ENCODE results near the gene OR1M1.
"Not testable (repeated sequence)": the region's sequence is repeated elsewhere in the genome, so short reads cannot be mapped to it uniquely, and the experiment has no call there.

OR1M1 gene

GRCh38 chr19:9086761-9087160 lies at the start of gene OR1M1:
OR1M1 (plus strand) TSS chr19:9087061; CDS start chr19:9093245, 6,184 bp downstream.
- DNase-seq: no peak

- no peak for DNase-seq
Observed at GRCh38 chr19:9037400-9038062, 49.3 kb upstream of the OR1M1 start.

- no peak for DNase-seq
Observed at GRCh38 chr19:9039728-9040127, 47.1 kb upstream of the OR1M1 start.

- DNase-seq: no peak
Observed at GRCh38 chr19:9040131-9040530, 46.7 kb upstream of the OR1M1 start.

GRCh38 chr19:9041023-9041422 lies 45.8 kb upstream of the OR1M1 start:
- DNase-seq: no peak

- no peak for DNase-seq
Observed at GRCh38 chr19:9043524-9043923, 43.3 kb upstream of the OR1M1 start.

GRCh38 chr19:9044449-9044848 lies 42.4 kb upstream of the OR1M1 start:
- DNase-seq: no peak

- no peak for DNase-seq
Observed at GRCh38 chr19:9046694-9047093, 40.2 kb upstream of the OR1M1 start.

- DNase-seq: no peak
Observed at GRCh38 chr19:9052894-9053293, 34.0 kb upstream of the OR1M1 start.

GRCh38 chr19:9053674-9054073 lies 33.2 kb upstream of the OR1M1 start:
- DNase-seq: not testable (repeated sequence)

- no peak for DNase-seq
Observed at GRCh38 chr19:9054207-9054606, 32.7 kb upstream of the OR1M1 start.

- DNase-seq: no peak
Observed at GRCh38 chr19:9054765-9055164, 32.1 kb upstream of the OR1M1 start.

- DNase-seq: not testable (repeated sequence)
Observed at GRCh38 chr19:9056131-9056530, 30.7 kb upstream of the OR1M1 start.

- DNase-seq: no peak
Observed at GRCh38 chr19:9057505-9058258, 29.2 kb upstream of the OR1M1 start.

GRCh38 chr19:9058905-9059667 lies 27.8 kb upstream of the OR1M1 start:
- no peak for DNase-seq

GRCh38 chr19:9060564-9061340 lies 26.1 kb upstream of the OR1M1 start:
- no peak for DNase-seq

GRCh38 chr19:9061879-9062278 lies 25.0 kb upstream of the OR1M1 start:
- DNase-seq: no peak

- DNase-seq: no peak
Observed at GRCh38 chr19:9065457-9066014, 21.3 kb upstream of the OR1M1 start.

GRCh38 chr19:9070066-9070465 lies 16.8 kb upstream of the OR1M1 start:
- DNase-seq: no peak

- DNase-seq: not testable (repeated sequence)
Observed at GRCh38 chr19:9071720-9072119, 15.1 kb upstream of the OR1M1 start.

GRCh38 chr19:9073806-9074205 lies 13.1 kb upstream of the OR1M1 start:
- no peak for DNase-seq

- DNase-seq: no peak
Observed at GRCh38 chr19:9075064-9075949, 11.6 kb upstream of the OR1M1 start.
